ENCODE measurements around the gene GDPD3. TPM values are rescaled to one million over a fixed set of nuclear protein-coding genes. Genes with fewer than 3 reads are reported as not detected.

GDPD3 gene
- total and polyA plus RNA-seq, 2 of the 13 experiments (the other 11 are each of a cell fraction or from before 2014, with no cell fraction given) = 18.7 to 20.6 TPM

DNA sequence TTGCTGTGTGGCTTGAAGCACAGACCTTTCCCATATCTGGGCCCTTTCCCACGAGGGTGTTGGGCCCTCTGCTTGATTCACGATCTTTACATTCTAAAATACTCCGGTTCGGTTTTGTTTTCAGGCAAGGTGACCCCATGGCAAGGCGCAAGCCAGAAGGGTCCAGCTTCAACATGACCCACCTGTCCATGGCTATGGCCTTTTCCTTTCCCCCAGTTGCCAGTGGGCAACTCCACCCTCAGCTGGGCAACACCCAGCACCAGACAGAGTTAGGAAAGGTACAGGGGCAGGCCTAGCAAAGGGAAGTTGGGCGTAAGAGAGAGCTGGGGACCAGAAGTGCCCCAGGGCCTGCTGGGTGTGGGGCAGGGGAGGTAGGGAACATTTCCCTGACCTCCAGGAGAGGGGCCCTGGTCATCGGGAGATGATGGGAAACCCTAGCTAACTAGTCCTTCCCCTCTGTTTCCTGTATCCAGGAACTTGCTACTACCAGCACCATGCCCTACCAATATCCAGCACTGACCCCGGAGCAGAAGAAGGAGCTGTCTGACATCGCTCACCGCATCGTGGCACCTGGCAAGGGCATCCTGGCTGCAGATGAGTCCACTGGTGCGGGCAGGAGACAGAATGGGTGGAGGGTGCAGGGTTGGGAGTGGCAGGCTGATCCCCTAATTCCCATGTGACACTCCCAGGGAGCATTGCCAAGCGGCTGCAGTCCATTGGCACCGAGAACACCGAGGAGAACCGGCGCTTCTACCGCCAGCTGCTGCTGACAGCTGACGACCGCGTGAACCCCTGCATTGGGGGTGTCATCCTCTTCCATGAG, 46.4 kb downstream of the GDPD3 start (continued):
- TF ChIP-seq, protein P1, sequence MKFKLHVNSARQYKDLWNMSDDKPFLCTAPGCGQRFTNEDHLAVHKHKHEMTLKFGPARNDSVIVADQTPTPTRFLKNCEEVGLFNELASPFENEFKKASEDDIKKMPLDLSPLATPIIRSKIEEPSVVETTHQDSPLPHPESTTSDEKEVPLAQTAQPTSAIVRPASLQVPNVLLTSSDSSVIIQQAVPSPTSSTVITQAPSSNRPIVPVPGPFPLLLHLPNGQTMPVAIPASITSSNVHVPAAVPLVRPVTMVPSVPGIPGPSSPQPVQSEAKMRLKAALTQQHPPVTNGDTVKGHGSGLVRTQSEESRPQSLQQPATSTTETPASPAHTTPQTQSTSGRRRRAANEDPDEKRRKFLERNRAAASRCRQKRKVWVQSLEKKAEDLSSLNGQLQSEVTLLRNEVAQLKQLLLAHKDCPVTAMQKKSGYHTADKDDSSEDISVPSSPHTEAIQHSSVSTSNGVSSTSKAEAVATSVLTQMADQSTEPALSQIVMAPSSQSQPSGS (CRISPR knock-in tag; IDR thresholded peaks at IDR 0.05) = no peak
- TF ChIP-seq PHF20 (CRISPR knock-in tag; IDR thresholded peaks at IDR 0.05) (no peak; the same call in 1 of the 2 replicates), NFE2L2 (IDR thresholded peaks at IDR 0.05; ENCODE audit: low read length) (no peak), ZNF510 (CRISPR knock-in tag; IDR thresholded peaks at IDR 0.05; ENCODE audit: low read depth) (no peak), ZBTB20 (CRISPR knock-in tag; IDR thresholded peaks at IDR 0.05; ENCODE audit: borderline replicate concordance, low read depth) (peak; percentile 48; the same call in 1 of the 2 replicates), ZNF674 (CRISPR knock-in tag; IDR thresholded peaks at IDR 0.05; ENCODE audit: low read depth) (0 out of 2 replicates have a peak, but pooled peaks have one; percentile 41), ZC3H13 (CRISPR knock-in tag; IDR thresholded peaks at IDR 0.05) (0 out of 2 replicates have a peak, but pooled peaks have one; percentile 53), THAP11 (CRISPR knock-in tag; IDR thresholded peaks at IDR 0.05) (no peak), SIN3A (IDR thresholded peaks at IDR 0.05; ENCODE audit: borderline replicate concordance, low read depth, low read length) (0 out of 2 replicates have a peak, but pooled peaks have one; percentile 11), ZNF430 (CRISPR knock-in tag; IDR thresholded peaks at IDR 0.05) (0 out of 2 replicates have a peak, but pooled peaks have one; percentile 65), ZMYM3 (CRISPR knock-in tag; IDR thresholded peaks at IDR 0.05) (0 out of 2 replicates have a peak, but pooled peaks have one; percentile 10), ZNF160 (CRISPR knock-in tag; IDR thresholded peaks at IDR 0.05) (0 out of 2 replicates have a peak, but pooled peaks have one; percentile 13), EED (CRISPR knock-in tag; IDR thresholded peaks at IDR 0.05) (0 out of 2 replicates have a peak, but pooled peaks have one; percentile 47), ZFP1 (CRISPR knock-in tag; IDR thresholded peaks at IDR 0.05) (no peak), POLR2AphosphoS5 (IDR thresholded peaks at IDR 0.05; ENCODE audit: low read depth, low read length) (peak; percentile 13), POLR2AphosphoS2 (IDR thresholded peaks at IDR 0.05; ENCODE audit: low read depth, low read length) (0 out of 2 replicates have a peak, but pooled peaks have one; percentile 45), ZNF230 (CRISPR knock-in tag; IDR thresholded peaks at IDR 0.05) (no peak)
- TF ChIP-seq, protein P2, sequence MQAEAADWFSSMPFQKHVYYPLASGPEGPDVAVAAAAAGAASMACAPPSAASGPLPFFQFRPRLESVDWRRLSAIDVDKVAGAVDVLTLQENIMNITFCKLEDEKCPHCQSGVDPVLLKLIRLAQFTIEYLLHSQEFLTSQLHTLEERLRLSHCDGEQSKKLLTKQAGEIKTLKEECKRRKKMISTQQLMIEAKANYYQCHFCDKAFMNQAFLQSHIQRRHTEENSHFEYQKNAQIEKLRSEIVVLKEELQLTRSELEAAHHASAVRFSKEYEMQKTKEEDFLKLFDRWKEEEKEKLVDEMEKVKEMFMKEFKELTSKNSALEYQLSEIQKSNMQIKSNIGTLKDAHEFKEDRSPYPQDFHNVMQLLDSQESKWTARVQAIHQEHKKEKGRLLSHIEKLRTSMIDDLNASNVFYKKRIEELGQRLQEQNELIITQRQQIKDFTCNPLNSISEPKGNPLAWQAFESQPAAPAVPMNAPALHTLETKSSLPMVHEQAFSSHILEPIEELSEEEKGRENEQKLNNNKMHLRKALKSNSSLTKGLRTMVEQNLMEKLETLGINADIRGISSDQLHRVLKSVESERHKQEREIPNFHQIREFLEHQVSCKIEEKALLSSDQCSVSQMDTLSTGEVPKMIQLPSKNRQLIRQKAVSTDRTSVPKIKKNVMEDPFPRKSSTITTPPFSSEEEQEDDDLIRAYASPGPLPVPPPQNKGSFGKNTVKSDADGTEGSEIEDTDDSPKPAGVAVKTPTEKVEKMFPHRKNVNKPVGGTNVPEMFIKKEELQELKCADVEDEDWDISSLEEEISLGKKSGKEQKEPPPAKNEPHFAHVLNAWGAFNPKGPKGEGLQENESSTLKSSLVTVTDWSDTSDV (CRISPR knock-in tag; IDR thresholded peaks at IDR 0.05) = 0 out of 2 replicates have a peak, but pooled peaks have one; percentile 19
- TF ChIP-seq, protein P3, sequence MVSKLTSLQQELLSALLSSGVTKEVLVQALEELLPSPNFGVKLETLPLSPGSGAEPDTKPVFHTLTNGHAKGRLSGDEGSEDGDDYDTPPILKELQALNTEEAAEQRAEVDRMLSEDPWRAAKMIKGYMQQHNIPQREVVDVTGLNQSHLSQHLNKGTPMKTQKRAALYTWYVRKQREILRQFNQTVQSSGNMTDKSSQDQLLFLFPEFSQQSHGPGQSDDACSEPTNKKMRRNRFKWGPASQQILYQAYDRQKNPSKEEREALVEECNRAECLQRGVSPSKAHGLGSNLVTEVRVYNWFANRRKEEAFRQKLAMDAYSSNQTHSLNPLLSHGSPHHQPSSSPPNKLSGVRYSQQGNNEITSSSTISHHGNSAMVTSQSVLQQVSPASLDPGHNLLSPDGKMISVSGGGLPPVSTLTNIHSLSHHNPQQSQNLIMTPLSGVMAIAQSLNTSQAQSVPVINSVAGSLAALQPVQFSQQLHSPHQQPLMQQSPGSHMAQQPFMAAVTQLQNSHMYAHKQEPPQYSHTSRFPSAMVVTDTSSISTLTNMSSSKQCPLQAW (CRISPR knock-in tag; IDR thresholded peaks at IDR 0.05) = peak; percentile 26; the same call in 1 of the 2 replicates
- TF ChIP-seq, protein P4, sequence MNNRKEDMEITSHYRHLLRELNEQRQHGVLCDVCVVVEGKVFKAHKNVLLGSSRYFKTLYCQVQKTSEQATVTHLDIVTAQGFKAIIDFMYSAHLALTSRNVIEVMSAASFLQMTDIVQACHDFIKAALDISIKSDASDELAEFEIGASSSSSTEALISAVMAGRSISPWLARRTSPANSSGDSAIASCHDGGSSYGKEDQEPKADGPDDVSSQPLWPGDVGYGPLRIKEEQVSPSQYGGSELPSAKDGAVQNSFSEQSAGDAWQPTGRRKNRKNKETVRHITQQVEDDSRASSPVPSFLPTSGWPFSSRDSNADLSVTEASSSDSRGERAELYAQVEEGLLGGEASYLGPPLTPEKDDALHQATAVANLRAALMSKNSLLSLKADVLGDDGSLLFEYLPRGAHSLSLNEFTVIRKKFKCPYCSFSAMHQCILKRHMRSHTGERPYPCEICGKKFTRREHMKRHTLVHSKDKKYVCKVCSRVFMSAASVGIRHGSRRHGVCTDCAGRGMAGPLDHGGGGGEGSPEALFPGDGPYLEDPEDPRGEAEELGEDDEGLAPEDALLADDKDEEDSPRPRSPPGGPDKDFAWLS (CRISPR knock-in tag; IDR thresholded peaks at IDR 0.05; ENCODE audit: borderline replicate concordance) = no peak

Data from HepG2 (cell line).